Measurements from ENCODE around the gene MSL1. TPM values are rescaled to one million over a fixed set of nuclear protein-coding genes. Genes with fewer than 3 reads are reported as not detected.
A peak's percentile ranks its signal among the peaks of the same experiment; 100 is the strongest.

MSL1 gene
- total RNA-seq, 4 donors from 2014 or later: 69.9 to 101 (median 80.4) TPM

- TF ChIP-seq CTCF (IDR thresholded peaks at IDR 0.05) (no peak), POLR2A (IDR thresholded peaks at IDR 0.05) (no peak)
- peaks cover 40 to 59% of the 10 kb centered on the region in 2 donors for H3K4me1 ChIP-seq
- H3K9me3 ChIP-seq: no peaks in the 10 kb centered on the region
- peak overlapping the region; percentile 75 to 94 (median 93) for H3K27ac ChIP-seq
- 26 to 32% methylated on average over 5 of the region's 5 CpGs for WGBS, 2 donors
- peak overlapping the region in 1 of 3 donors; percentile 2 for H3K4me3 ChIP-seq (replicated peaks in 1 of 3)
- DNase-seq: no peak
- intact Hi-C loops (cut with DNase I): no loop called here
- no peaks in the 10 kb centered on the region for H3K27me3 ChIP-seq
- H3K36me3 ChIP-seq: no peaks in the 10 kb centered on the region
Measured at GRCh38 chr17:40113907-40114245, 7.9 kb upstream of the MSL1 start.

GRCh38 chr17:40115101-40115436 is 6.7 kb upstream of the MSL1 start:
- intact Hi-C loops (cut with DNase I): no loop called here
- Histone ChIP-seq H3K4me1 (peaks cover 34 to 48% of the 10 kb centered on the region in 2 donors), H3K9me3 (no peaks in the 10 kb centered on the region), H3K36me3 (no peaks in the 10 kb centered on the region), H3K27me3 (no peaks in the 10 kb centered on the region), H3K4me3 (replicated peaks in 1 of 3) (no peak overlapping the region), H3K27ac (peak overlapping the region in 2 of 3 donors; percentile 93 to 94)
- DNase-seq: no peak
- 33 to 43% methylated on average over 2 of the region's 2 CpGs for WGBS, 2 donors
- no peak for TF ChIP-seq CTCF (IDR thresholded peaks at IDR 0.05)
- no peak for TF ChIP-seq POLR2A (IDR thresholded peaks at IDR 0.05)

- no peaks in the 10 kb centered on the region for H3K9me3 ChIP-seq
- H3K27ac ChIP-seq: peak overlapping the region; percentile 87 to 97 (median 97)
- peaks cover 9 to 10% of the 10 kb centered on the region in 2 donors for H3K36me3 ChIP-seq
- 20% methylated on average over 1 of the region's 97 CpGs; no CpG with 5 or more reads in 1 of the 2 donors for WGBS, 2 donors
- H3K27me3 ChIP-seq: no peaks in the 10 kb centered on the region
- intact Hi-C loops (cut with DNase I): loop anchor here (5.0 kb wide), 1 partner anchor 45 kb away; no protein-coding TSS in a partner anchor
- DNase-seq: peak; percentile 56 to 57
- H3K4me1 ChIP-seq: peaks cover 14 to 15% of the 10 kb centered on the region in 2 donors
- TF ChIP-seq POLR2A (IDR thresholded peaks at IDR 0.05) (no peak), CTCF (IDR thresholded peaks at IDR 0.05) (peak in 2 of 6 experiments; percentile 7 to 22)
- peak overlapping the region; percentile 75 to 99 (median 86) for H3K4me3 ChIP-seq (replicated peaks in 1 of 3)
Measured at GRCh38 chr17:40122136-40122998, 596 bp downstream of the MSL1 start.

GRCh38 chr17:40122999-40123810 is 1.4 kb downstream of the MSL1 start:
- WGBS, 2 donors: 0 to 1% methylated on average over 19 to 41 of the region's 43 CpGs
- intact Hi-C loops (cut with DNase I): loop anchor here (5.0 kb wide), 1 partner anchor 44 kb away; no protein-coding TSS in a partner anchor

More at GRCh38 chr17:40122999-40123810, 1.4 kb downstream of the MSL1 start:
- H3K36me3 ChIP-seq: peaks cover 9 to 16% of the 10 kb centered on the region in 2 donors
- no peaks in the 10 kb centered on the region for H3K9me3 ChIP-seq
- no peaks in the 10 kb centered on the region for H3K27me3 ChIP-seq
- DNase-seq: peak; percentile 39 to 45
- H3K4me1 ChIP-seq: peaks cover 14 to 15% of the 10 kb centered on the region in 2 donors
- peak overlapping the region; percentile 45 to 99 (median 86) for H3K4me3 ChIP-seq (replicated peaks in 1 of 3)
- TF ChIP-seq CTCF (IDR thresholded peaks at IDR 0.05) (no peak), POLR2A (IDR thresholded peaks at IDR 0.05) (no peak)
- peak overlapping the region; percentile 87 to 97 (median 97) for H3K27ac ChIP-seq
